Lung (tissue), 12 donors: Measurements from ENCODE around the gene EMILIN3. TPM values are rescaled to one million over a fixed set of nuclear protein-coding genes. Genes with fewer than 3 reads are reported as not detected.

ENCODE experiments used
- ATAC-seq: fragments of 200-7000 bp; cut with Tn5 transposase; one replicate; pipeline ENCODE4 v1.9.1; 2020; ENCODE audit warnings: moderate number of reproducible peaks; ENCODE audit not compliant: insufficient read depth, low FRiP score
- DNase-seq, 3 donors: peaks; one replicate each; pipeline ENCODE4 v3.0.0-alpha.2; 2013 to 2017
- H3K27ac ChIP-seq, 2 donors: one replicate each; pipeline ENCODE4 v1.5.1; 2013; ENCODE audit warnings: mild to moderate bottlenecking in 2 of 2, moderate library complexity in 2 of 2, control low read depth in 1 of 2, inconsistent platforms in 1 of 2, low read depth in 1 of 2, low read length in 1 of 2
- H3K27me3 ChIP-seq, 3 donors: one replicate each; pipeline ENCODE4 v1.5.1; 2013; ENCODE audit warnings: low read length in 2 of 3; ENCODE audit not compliant: control insufficient read depth in 3 of 3, insufficient read depth in 3 of 3
- H3K36me3 ChIP-seq, 4 donors: one replicate each; pipeline ENCODE4 v1.5.1; 2013; ENCODE audit warnings: low read length in 4 of 4, mild to moderate bottlenecking in 1 of 4, moderate library complexity in 1 of 4; ENCODE audit not compliant: control insufficient read depth in 4 of 4, insufficient read depth in 4 of 4
- H3K4me1 ChIP-seq, 5 donors: one replicate each; pipeline ENCODE4 v1.5.1; 2013; ENCODE audit warnings: low read length in 5 of 5, mild to moderate bottlenecking in 2 of 5, moderate library complexity in 1 of 5; ENCODE audit not compliant: control insufficient read depth in 5 of 5, insufficient read depth in 5 of 5
- H3K4me3 ChIP-seq: one replicate; pipeline ENCODE4 v1.5.1; 2013; ENCODE audit warnings: mild to moderate bottlenecking, control low read depth, moderate library complexity
- H3K9ac ChIP-seq, 2 donors: one replicate each; pipeline ENCODE4 v1.5.1; 2013; ENCODE audit warnings: low read length in 2 of 2, control low read depth in 1 of 2; ENCODE audit not compliant: insufficient read depth in 1 of 2
- H3K9me3 ChIP-seq, 4 donors: one replicate each; pipeline ENCODE4 v1.5.1; 2013; ENCODE audit warnings: low read length in 3 of 4, mild to moderate bottlenecking in 1 of 4, moderate library complexity in 1 of 4; ENCODE audit not compliant: control insufficient read depth in 4 of 4, insufficient read depth in 3 of 4
- WGBS, 2 donors: extraction: QIAGEN DNeasy Blood & Tissue Kit; methylation state at CpG; one replicate each; pipeline ENCODE4 v1.1.7; 2013; 5-methylcytosine and 5-hydroxymethylcytosine counted together
- polyA plus RNA-seq, 2 donors: library from polyadenylated mRNA; stranded (reverse); fragments of 200-250 nt; gene quantifications; one replicate each; pipeline ENCODE4 v1.2.1, GENCODE V29; 2013
- total RNA-seq, 2 donors: library from RNA; depleted of rRNA in 1 of 2; stranded (reverse); fragments of >200 nt in 1 of 2; gene quantifications; one replicate each; pipeline ENCODE4 v1.2.1, GENCODE V29; 2014 to 2021
- TF ChIP-seq, protein P1 (sequence below): IDR thresholded peaks from 2 replicates; pipeline ENCODE4 v1.5.1; 2012; ENCODE audit warnings: mild to moderate bottlenecking; ENCODE audit errors: control extremely low read depth, extremely low read depth
- donor health status: control.
- donor health status: control.
- donor health status: Bipolar disorder and iron deficiency.
- donor health status: healthy.
- donor health status: DM: yes; HTN: yes; CAD: no.

The EMILIN3 gene
- total and polyA plus RNA-seq, 4 donors = 0.06 to 1.7 (median 0.29) TPM

DNA sequence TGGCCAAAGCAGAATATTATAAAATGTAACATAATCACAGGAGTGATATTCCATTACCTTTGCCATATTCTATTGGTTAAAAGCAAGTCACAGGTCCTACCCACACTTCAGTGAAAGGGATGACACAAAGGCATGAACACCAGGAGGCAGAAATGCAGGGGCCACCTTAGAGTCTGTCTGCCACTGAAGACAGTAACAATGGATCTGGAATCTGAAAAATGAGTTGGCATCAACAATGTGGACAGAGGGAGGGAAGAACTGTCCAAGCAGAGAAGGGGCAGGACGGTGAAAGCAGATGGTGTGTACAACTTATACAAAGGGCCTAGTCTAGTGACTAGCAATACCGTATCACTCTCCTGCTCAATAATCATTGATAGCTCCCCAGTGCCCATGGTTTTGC, 32.6 kb downstream of the EMILIN3 start:
- no peaks in the 10 kb centered on the region for H3K27me3 ChIP-seq
- TF ChIP-seq, protein P1, sequence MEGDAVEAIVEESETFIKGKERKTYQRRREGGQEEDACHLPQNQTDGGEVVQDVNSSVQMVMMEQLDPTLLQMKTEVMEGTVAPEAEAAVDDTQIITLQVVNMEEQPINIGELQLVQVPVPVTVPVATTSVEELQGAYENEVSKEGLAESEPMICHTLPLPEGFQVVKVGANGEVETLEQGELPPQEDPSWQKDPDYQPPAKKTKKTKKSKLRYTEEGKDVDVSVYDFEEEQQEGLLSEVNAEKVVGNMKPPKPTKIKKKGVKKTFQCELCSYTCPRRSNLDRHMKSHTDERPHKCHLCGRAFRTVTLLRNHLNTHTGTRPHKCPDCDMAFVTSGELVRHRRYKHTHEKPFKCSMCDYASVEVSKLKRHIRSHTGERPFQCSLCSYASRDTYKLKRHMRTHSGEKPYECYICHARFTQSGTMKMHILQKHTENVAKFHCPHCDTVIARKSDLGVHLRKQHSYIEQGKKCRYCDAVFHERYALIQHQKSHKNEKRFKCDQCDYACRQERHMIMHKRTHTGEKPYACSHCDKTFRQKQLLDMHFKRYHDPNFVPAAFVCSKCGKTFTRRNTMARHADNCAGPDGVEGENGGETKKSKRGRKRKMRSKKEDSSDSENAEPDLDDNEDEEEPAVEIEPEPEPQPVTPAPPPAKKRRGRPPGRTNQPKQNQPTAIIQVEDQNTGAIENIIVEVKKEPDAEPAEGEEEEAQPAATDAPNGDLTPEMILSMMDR = no peak
- H3K36me3 ChIP-seq = no peaks in the 10 kb centered on the region
- H3K27ac ChIP-seq = no peak overlapping the region
- no peaks in the 10 kb centered on the region for H3K9me3 ChIP-seq
- DNase-seq = no peak
- 90 to 95% methylated on average over 2 of the region's 2 CpGs for WGBS, 2 donors
- H3K4me1 ChIP-seq = peaks cover 3 to 20% (median 9%) of the 10 kb centered on the region in 5 donors
- no peak for ATAC-seq
- H3K4me3 ChIP-seq = no peak overlapping the region
- no peak overlapping the region for H3K9ac ChIP-seq

DNA sequence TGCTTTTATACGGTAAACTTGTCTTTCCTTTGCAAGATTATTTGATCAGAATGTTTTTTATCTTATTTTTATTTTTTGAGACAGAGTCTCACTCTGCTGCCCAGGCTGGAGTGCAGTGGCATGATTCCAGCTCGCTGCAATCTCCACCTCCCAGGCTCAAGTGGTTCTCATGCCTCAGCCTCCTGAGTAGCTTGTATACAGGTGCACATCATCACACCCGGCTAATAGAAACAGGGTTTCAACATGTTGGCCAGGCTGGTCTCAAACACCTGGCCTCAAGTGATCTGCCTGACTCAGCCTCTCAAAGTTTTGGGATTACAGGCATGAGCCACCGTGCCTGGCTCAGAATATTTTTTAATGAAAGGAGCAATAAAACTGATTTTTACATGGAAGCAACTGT, 34.9 kb downstream of the EMILIN3 start:
- no peaks in the 10 kb centered on the region for H3K27me3 ChIP-seq
- H3K9ac ChIP-seq = no peak overlapping the region
- H3K9me3 ChIP-seq = no peaks in the 10 kb centered on the region
- no peak overlapping the region for H3K27ac ChIP-seq
- TF ChIP-seq, protein P1 = no peak
- WGBS, 2 donors = 72 to 89% methylated on average over 4 of the region's 4 CpGs
- no peak for DNase-seq
- no peaks in the 10 kb centered on the region for H3K36me3 ChIP-seq
- peaks cover 5 to 20% (median 9%) of the 10 kb centered on the region in 5 donors for H3K4me1 ChIP-seq
- H3K4me3 ChIP-seq = no peak overlapping the region
- ATAC-seq = no peak

- no peak overlapping the region for H3K9ac ChIP-seq
- ATAC-seq = no peak
- no peaks in the 10 kb centered on the region for H3K36me3 ChIP-seq
- TF ChIP-seq, protein P1 = no peak
- H3K9me3 ChIP-seq = no peaks in the 10 kb centered on the region
- no peak for DNase-seq
- H3K4me1 ChIP-seq = peaks cover 5 to 20% (median 9%) of the 10 kb centered on the region in 5 donors
- WGBS, 2 donors = 87 to 95% methylated on average over 1 of the region's 1 CpG
- H3K27me3 ChIP-seq = no peaks in the 10 kb centered on the region
- H3K27ac ChIP-seq = no peak overlapping the region
- H3K4me3 ChIP-seq = no peak overlapping the region
These were observed 35.7 kb downstream of the EMILIN3 start for GRCh38 chr20:41330941-41331340.

GRCh38 chr20:41330343-41330720, 36.3 kb downstream of the EMILIN3 start:
- H3K27ac ChIP-seq = peak overlapping the region in 1 of 2 donors; percentile 78
- H3K9ac ChIP-seq = no peak overlapping the region
- H3K27me3 ChIP-seq = no peaks in the 10 kb centered on the region
- peaks cover 4 to 20% (median 9%) of the 10 kb centered on the region in 5 donors for H3K4me1 ChIP-seq
- no peaks in the 10 kb centered on the region for H3K9me3 ChIP-seq
- ATAC-seq (no peak), DNase-seq (no peak)
- 82 to 88% methylated on average over 5 of the region's 5 CpGs for WGBS, 2 donors
- no peak overlapping the region for H3K4me3 ChIP-seq
- H3K36me3 ChIP-seq = no peaks in the 10 kb centered on the region
- TF ChIP-seq, protein P1 = no peak
